OCI-LY3 (cell line): ENCODE measurements around the gene MAN1A2.

Source experiments
- H2AFZ ChIP-seq: fragments of 200-600, 300-600 bp; shearing (Covaris generic); 2 replicates; pipeline ENCODE4 v1.6.0; 2014; ENCODE audit warnings: antibody characterized with exemption, low read depth, low read length
- H3K27ac ChIP-seq: fragments of 200-600, 300-600 bp; sonication (generic); 2 replicates; pipeline ENCODE4 v1.5.1; 2014; ENCODE audit warnings: mild to moderate bottlenecking, low read length, moderate library complexity, mixed read lengths
- H3K27me3 ChIP-seq: fragments of 200-600, 300-600 bp; sonication (generic); 2 replicates; pipeline ENCODE4 v1.6.1; 2014; ENCODE audit warnings: low read depth, low read length, mixed read lengths
- H3K36me3 ChIP-seq: fragments of 200-600, 300-600 bp; sonication (generic); replicated peaks from 2 replicates; pipeline ENCODE3; 2014; ENCODE audit warnings: low read depth, low read length, mixed read lengths
- H3K4me1 ChIP-seq: fragments of 300-600, 200-600 bp; sonication (generic); 2 replicates; pipeline ENCODE4 v1.6.1; 2014; ENCODE audit warnings: low read length, mixed read lengths
- H3K4me2 ChIP-seq: fragments of 200-600, 300-600 bp; sonication (generic); 2 replicates; pipeline ENCODE4 v1.6.1; 2014; ENCODE audit warnings: low read length, mixed read lengths
- H3K4me3 ChIP-seq: fragments of 300-600, 200-600 bp; sonication (generic); 2 replicates; pipeline ENCODE4 v1.5.1; 2014; ENCODE audit warnings: antibody characterized with exemption, mild to moderate bottlenecking, low read length, moderate library complexity
- H3K79me2 ChIP-seq: fragments of 300-600, 200-600 bp; shearing (Covaris generic); 2 replicates; pipeline ENCODE4 v1.6.1; 2014; ENCODE audit warnings: mild to moderate bottlenecking, low read length, mixed read lengths
- H3K9ac ChIP-seq: fragments of 300-600, 200-600 bp; shearing (Covaris generic); 2 replicates; pipeline ENCODE4 v1.6.0; 2014; ENCODE audit warnings: mild to moderate bottlenecking, low read length, moderate library complexity
- H3K9me3 ChIP-seq: fragments of 200-600, 300-600 bp; shearing (Covaris generic); 2 replicates; pipeline ENCODE4 v1.6.1; 2014; ENCODE audit warnings: low read length, mixed read lengths; ENCODE audit not compliant: insufficient read depth
- H4K20me1 ChIP-seq: fragments of 200-600, 300-600 bp; sonication (generic); 2 replicates; pipeline ENCODE4 v1.6.1; 2016; ENCODE audit warnings: low read length, mixed read lengths; ENCODE audit not compliant: insufficient read depth
- CTCF ChIP-seq: fragments of 200-600, 300-600 bp; sonication (generic); IDR thresholded peaks from 2 replicates; pipeline ENCODE4 v1.5.1; 2014; ENCODE audit warnings: antibody characterized with exemption, low read length, low read depth
- EZH2phosphoT487 ChIP-seq: fragments of 200-600 bp; shearing (Covaris generic); IDR thresholded peaks from 2 replicates; pipeline ENCODE4 v1.6.1; 2018; ENCODE audit warnings: antibody characterized with exemption, mixed run types, low read depth

The MAN1A2 gene

GRCh38 chr1:117425050-117425734, 57.9 kb downstream of the MAN1A2 start:
- Histone ChIP-seq H3K9ac (no peak overlapping the region), H3K4me1 (no peaks in the 10 kb centered on the region), H3K9me3 (peaks cover 4% of the 10 kb centered on the region; the same call in 1 of the 2 replicates), H2AFZ (no peak overlapping the region), H4K20me1 (no peaks in the 10 kb centered on the region), H3K27me3 (no peaks in the 10 kb centered on the region), H3K4me3 (no peak overlapping the region), H3K4me2 (no peak overlapping the region), H3K27ac (no peak overlapping the region), H3K36me3 (peaks cover 14% of the 10 kb centered on the region), H3K79me2 (no peaks in the 10 kb centered on the region)
- TF ChIP-seq CTCF, result no peak
- no peak for TF ChIP-seq EZH2phosphoT487

GRCh38 chr1:117427297-117427696, 60.0 kb downstream of the MAN1A2 start:
- Histone ChIP-seq H2AFZ (no peak overlapping the region), H3K79me2 (no peaks in the 10 kb centered on the region), H3K27me3 (no peaks in the 10 kb centered on the region), H3K27ac (no peak overlapping the region), H3K9ac (no peak overlapping the region), H3K4me2 (no peak overlapping the region), H3K9me3 (peaks cover 4% of the 10 kb centered on the region; the same call in 1 of the 2 replicates), H3K4me1 (no peaks in the 10 kb centered on the region), H3K36me3 (peaks cover 14% of the 10 kb centered on the region), H4K20me1 (no peaks in the 10 kb centered on the region), H3K4me3 (no peak overlapping the region)
- TF ChIP-seq EZH2phosphoT487, result no peak
- no peak for TF ChIP-seq CTCF

- H2AFZ ChIP-seq, result no peak overlapping the region
- no peak overlapping the region for H3K4me3 ChIP-seq
- TF ChIP-seq EZH2phosphoT487 (no peak), CTCF (no peak)
Measured at GRCh38 chr1:117433943-117434342, 66.7 kb downstream of the MAN1A2 start.

GRCh38 chr1:117436513-117436912, 69.3 kb downstream of the MAN1A2 start:
- Histone ChIP-seq H3K4me2 (no peak overlapping the region), H2AFZ (no peak overlapping the region)
- no peak for TF ChIP-seq CTCF
- no peak for TF ChIP-seq EZH2phosphoT487

More at GRCh38 chr1:117433943-117434342, 66.7 kb downstream of the MAN1A2 start:
- Histone ChIP-seq H3K9ac (no peak overlapping the region), H3K9me3 (no peaks in the 10 kb centered on the region), H4K20me1 (no peaks in the 10 kb centered on the region), H3K4me2 (no peak overlapping the region), H3K27me3 (no peaks in the 10 kb centered on the region), H3K27ac (no peak overlapping the region), H3K79me2 (no peaks in the 10 kb centered on the region), H3K4me1 (no peaks in the 10 kb centered on the region), H3K36me3 (no peaks in the 10 kb centered on the region)

More at GRCh38 chr1:117436513-117436912, 69.3 kb downstream of the MAN1A2 start:
- H3K4me3 ChIP-seq, result no peak overlapping the region
- H3K9me3 ChIP-seq, result no peaks in the 10 kb centered on the region
- no peaks in the 10 kb centered on the region for H3K27me3 ChIP-seq
- no peak overlapping the region for H3K27ac ChIP-seq
- H3K79me2 ChIP-seq, result no peaks in the 10 kb centered on the region
- H4K20me1 ChIP-seq, result no peaks in the 10 kb centered on the region
- no peaks in the 10 kb centered on the region for H3K4me1 ChIP-seq
- no peak overlapping the region for H3K9ac ChIP-seq
- no peaks in the 10 kb centered on the region for H3K36me3 ChIP-seq
